HG02840 (cell line): ENCODE data around the gene TPRX1.
"Not testable (repeated sequence)": the region's sequence is repeated elsewhere in the genome, so short reads cannot be mapped to it uniquely, and the experiment has no call there.

Experiments
- ATAC-seq: cut with Tn5 transposase; IDR thresholded peaks from one replicate; pipeline ENCODE4 v1.9.1; 2021; ENCODE audit warnings: mild to moderate bottlenecking, moderate library complexity, moderate number of reproducible peaks; ENCODE audit not compliant: unreplicated experiment, low FRiP score

TPRX1 gene

GRCh38 chr19:47771291-47771690 lies 33.1 kb downstream of the TPRX1 start:
- not testable (repeated sequence) for ATAC-seq

DNA sequence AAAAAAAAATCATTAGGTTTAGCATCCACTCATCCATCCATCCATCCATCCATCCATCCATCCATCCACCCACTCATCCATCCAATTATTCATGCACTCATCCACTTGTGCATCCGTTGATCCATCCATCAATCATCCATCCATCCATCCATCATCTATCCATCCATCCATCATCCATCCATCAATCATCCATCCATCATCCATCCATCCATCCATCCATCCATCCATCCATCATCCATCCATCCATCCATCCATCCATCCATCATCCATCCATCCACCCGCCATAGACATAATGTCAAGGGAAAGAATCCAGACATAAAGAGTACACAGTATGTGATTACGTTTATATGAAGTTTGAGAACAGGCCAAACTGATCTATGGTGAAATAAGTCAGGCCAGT lies 34.8 kb downstream of the TPRX1 start:
- ATAC-seq, result no peak

- ATAC-seq, result no peak
Measured at GRCh38 chr19:47768604-47769003, 35.7 kb downstream of the TPRX1 start.

DNA sequence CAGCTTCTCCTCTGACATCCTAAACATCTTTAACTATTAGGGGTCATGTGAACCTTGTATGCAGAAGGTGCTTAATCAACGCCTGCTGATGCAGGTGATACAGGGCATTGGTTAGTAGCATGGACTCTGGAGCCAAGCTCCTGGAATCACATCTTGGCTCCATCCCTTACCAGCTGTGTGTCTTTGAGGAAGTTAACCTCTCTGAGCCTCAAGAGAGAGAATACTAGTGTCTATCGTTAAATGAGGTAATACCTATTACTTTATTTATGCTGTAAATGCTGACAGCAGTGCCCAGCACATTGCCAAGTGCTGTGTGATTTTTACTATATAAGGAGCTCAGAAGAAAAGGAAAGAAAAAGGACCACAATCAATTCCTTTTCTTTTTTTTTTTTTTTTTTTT lies 37.0 kb downstream of the TPRX1 start:
- ATAC-seq, result no peak

DNA sequence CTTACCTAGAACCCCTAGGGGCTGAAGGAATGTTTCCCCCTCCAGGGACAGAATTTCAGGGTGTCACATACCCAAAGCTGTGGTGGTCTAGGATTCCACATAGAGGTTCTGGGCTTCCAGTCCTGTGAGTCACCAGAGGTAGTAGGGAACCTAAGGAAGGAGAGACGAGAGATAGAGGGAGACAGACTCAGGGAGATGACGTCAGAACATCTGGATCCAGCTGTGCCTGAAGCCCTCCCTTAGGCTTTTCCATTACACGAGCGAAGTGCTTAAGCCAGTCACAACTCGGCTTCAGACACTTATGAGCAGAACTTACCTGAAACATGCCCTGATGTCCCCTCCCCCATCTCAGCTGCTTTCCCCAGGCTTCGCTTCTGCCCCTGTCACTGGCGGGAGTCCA lies 37.7 kb downstream of the TPRX1 start:
- ATAC-seq, result no peak

DNA sequence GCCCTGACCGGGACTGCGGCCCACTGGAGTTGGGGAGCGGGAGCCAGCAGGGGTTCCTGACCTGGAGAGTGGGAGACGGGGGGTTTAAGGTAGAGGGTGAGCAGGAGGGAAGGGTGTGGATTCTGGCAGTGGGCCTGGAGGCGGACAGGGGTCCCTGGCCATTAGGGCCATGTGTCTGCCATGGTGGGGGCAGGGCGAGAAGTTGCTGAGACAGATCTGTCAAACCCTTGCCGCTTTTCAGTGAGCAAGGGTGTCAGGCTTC lies 38.1 kb downstream of the TPRX1 start:
- no peak for ATAC-seq

DNA sequence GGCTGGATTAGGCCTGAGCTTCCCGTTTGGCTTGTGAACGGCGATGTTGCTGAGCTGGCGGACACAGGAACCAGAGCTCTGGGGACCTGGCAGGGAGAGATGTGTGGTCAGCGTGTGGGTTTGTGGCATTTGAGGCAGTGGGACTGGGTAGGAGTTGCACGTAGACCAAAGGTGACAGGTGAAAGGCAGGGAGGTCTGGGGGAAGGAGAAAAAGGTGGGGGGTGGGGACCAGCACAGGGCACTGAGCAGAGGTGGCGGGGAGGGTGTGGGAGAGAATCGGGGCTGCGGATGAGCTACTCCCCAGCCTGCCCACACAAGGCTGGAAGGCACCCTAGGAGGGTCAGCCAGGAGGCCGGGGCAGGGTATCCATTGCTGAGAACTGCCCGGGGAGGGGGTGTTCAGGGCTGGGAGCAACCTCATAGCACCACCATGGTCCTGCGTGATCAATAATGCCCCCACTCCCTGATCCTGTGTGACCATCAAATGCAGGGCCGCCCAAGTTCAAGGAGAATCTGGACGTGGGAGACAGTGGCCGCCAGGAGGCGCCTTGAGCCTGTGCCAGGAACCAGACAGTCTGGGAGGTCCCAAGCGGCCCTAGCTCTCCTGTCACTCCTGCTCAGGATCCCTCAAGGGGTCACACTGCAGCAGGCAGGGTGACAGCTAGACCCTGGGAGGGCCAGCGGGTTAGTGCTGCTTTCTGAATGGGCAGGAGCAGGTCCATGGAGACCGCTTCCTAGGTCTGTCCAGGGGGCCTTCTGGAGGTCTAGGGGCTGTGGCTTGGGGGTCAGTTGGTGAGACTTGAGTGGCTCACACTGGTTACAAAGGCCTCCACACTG lies 38.6 kb downstream of the TPRX1 start:
- ATAC-seq, result no peak

DNA sequence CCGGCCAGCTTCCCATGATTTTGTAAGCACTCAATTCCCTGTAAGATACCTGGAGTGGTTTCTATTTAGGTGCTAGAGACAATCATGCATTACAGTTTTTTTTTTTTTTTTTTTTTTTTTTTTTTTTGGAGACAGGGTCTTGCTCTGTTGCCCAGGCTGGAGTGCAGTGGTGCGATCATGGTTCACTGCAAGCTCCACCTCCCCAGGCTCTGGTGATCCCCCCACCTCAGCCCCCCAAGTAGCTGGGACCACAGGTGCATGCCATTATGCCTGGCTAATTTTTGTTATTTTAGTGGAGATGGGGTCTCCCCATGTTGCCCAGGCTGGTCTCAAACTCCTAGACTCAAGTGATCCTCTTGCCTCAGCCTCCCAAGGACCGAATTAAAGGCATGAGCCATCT lies 39.6 kb downstream of the TPRX1 start:
- ATAC-seq, result not testable (repeated sequence)

DNA sequence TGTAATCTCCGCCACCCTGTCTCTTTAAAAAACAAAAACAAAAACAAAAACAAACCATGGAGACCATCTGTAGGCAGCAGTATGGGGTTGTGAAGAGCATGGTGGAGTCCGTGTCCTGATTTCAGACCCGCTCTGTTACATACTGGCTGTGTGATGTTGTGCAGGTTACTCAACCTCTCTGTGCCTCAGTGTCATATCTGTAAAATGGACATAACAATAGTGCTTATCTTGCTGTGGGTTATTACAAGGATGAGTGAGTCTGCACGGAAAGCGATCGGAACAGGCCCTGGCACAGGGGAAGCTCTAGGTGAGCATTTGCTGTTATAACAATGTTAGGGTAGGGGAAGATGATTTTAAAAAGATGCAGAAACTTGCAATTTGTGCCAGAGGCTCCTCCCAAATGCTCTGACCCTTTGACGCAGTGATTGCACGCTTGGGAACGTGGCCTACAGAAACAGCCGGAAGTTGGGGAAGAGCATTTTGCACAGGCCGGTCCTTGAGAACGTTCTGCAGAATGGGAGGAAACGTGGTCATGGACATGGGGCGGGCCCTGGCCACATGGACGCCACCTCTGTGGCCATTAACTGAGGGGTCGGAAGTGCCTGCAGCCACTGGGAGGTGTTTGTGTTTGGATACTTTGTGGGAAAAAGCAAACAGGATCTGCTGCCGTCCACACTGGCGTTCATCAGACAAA lies 41.6 kb downstream of the TPRX1 start:
- no peak for ATAC-seq

DNA sequence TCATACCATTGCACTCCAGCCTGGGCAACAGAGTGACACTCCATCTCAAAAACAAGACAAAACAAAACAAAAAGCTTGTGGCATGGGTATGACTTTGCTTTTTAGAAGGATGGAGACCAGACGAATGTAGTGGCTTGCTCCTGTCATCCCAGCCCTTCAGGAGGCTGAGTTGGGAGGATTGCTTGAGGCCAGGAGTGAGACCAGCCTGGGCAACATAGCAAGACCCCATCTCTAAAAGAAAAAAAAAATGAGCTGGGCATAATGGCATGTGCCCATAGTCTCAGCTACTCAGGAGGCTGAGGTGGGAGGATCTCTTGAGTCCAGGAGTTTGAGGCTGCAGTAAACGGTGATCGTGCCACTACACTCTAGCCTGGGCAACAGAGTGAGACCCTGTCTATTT lies 42.2 kb downstream of the TPRX1 start:
- ATAC-seq, result no peak

DNA sequence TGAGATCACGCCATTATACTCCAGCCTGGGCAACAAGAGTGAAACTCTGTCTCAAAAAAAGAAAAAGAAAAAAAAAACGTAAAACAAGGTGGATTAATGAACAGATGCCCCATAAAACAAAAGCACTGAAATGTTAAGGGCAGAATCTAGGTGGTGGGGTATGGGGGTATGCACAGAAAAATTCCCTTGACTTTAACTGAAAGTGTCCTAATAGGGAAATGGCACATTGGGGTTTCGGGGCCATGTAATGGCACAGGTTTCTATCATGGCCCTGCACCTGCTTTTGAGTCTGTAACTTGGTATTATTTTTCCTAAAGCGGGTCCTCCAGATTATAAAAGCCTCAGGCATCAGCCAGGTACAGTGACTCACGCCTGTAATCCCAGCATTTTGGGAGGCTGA lies 42.8 kb downstream of the TPRX1 start:
- ATAC-seq, result no peak

DNA sequence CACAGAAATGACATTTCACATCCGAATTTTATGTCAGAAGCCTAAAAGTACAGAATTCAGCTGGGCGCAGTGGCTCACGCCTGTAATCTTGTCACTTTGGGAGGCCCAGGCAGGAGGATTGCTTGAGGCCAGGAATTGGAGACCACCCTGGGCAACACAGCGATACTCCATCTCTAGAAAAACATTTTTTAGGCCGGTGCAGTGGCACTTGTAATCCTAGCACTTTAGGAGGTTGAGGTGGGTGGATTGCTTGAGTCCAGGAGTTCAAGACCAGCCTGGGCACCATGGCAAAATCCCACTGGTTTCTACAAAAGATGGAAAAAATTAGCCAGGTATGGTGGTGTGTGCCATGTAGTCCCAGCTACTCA lies 43.7 kb downstream of the TPRX1 start:
- no peak for ATAC-seq

DNA sequence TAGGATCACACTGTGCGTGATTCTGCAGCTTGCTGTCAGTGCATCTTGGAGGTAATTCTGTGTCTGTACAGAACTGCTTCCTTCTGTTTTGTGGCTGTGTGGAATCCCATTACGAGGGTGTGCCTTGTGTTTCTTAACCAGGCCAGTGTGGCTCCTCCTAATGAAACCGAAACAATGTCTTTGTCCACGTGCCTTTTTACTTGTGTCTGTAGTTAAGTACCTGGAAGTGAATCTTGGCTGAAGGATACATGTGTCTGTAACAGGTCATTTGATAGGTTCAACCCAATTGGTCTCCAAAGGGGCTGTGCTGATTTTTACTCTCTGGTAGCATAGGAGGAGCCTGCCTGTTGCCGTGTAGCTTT lies 45.9 kb downstream of the TPRX1 start:
- ATAC-seq, result no peak

DNA sequence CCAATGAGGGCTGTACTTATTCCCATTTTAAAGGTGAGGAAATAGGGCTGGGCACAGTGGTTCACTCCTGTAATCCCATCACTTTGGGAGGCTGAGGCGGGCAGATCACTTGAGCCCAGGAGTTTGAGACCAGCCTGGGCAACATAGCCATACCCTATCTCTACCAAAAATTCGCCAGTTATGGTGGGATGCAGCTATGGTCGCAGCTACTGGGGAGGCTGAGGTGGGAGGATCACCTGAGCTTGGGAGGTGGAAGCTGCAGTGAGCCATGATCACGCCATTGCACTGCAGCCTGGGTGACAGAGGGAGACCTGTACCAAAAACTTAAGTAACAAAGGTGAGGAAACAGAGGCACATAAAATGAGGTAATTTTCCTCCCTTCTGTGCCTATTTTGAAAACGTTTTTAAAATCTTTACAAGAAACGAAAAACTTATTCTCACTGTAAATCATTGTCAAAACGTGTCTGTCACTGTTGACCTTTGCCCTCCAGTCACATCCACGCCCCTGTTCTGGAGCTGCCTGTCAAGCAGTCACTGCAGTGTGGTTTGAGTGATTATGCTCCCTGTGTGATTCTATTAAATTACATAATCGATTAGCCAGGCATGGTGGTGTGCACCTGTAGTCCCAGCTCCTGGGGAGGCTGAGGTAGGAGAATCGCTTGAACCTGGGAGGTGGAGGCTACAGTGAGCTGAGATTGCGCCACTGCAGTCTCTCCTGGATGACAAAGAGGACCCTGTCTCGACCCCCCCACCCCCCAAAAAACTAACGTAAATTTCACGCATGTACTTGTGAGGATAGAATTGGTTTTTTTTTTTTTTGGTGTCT lies 46.5 kb downstream of the TPRX1 start:
- ATAC-seq, result no peak

DNA sequence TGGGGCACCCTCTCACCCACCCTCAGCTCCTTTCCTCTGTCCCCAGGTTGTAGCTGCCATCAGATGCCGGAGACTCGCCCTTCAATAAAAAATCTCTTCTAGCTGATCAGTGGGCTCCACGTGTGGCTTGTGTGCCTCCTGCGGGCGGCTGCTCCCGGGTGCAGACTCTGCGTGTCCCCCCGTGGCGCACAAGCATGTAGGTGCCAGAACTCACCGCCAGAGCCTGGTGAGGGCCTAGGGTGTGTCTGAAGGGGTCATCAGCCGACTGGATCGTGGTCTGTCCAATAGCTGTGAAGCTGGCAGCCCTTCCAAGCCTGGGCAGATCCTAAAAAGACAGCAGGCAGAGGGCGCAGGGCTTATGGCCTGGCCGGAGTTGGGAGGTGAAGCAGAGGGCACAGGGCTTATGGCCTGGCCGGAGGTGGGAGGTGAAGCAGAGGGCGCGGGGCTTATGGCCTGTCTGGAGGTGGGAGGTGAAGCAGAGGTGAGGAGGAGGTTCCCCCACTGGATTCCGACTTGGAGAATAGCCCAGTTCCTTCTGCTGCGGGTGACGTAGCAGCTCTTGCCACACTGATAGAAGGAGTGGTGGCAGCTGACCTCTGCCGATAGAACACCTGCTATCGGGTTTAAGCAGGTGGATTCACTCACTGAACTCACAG lies 47.3 kb downstream of the TPRX1 start:
- ATAC-seq, result no peak

DNA sequence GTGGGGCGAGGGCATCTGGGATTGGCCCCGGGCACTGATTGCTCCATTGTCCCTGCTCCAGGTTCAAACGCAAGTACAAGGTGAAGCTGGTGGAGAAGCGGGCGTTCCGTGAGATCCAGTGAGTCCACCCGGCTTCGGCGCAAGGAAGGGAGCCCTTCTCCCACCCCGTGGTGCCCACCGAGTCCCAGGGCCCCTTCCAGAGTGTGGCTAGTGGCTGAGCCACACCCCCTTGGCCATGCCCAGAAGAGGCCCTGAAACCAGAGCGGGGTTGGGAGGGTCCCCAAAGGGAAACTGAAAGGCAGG lies 47.8 kb downstream of the TPRX1 start:
- ATAC-seq, result no peak

DNA sequence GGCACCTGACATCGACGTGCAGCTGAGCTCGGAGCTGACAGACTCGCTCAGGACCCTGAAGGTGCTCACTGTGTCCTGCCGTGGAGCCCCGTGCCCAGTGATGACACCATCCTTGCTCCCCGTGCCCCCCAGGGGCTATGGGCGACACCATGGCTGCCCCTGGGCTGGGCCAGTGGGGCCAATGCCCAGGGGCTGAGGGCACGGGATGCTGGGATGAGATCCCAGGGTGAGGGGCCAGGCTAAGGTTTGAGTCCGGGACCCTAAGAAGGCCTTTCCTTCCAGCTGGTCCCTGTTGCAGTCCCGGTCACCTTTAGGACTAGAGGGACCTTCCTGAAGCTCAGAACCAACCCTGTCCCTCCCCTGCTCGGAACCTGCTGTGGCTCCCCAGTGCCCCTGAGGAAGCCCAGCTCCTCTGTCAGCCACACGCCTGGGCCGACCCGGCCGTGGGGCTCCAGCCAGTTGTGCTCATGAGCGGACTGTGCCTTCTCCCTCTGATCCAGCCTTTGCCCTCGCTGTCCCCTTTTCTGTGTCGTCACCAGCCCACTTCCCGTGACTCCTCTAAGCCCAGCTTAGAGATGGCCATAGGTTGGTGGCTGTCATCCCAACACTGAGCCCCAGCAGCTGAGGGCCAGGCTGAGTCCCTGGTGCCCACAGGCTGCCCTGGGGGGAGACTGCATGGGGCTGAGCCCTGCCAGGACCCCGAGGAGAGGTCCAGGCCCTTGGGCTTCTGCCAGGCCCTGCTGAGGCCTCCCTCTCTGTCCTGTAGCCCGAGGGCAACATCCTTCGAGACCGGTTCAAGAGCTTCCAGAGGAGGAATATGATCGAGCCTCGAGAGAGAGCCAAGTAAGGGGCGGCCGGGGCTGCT lies 48.4 kb downstream of the TPRX1 start:
- ATAC-seq, result no peak

GRCh38 chr19:47755065-47755761 lies 49.1 kb downstream of the TPRX1 start:
- no peak for ATAC-seq

DNA sequence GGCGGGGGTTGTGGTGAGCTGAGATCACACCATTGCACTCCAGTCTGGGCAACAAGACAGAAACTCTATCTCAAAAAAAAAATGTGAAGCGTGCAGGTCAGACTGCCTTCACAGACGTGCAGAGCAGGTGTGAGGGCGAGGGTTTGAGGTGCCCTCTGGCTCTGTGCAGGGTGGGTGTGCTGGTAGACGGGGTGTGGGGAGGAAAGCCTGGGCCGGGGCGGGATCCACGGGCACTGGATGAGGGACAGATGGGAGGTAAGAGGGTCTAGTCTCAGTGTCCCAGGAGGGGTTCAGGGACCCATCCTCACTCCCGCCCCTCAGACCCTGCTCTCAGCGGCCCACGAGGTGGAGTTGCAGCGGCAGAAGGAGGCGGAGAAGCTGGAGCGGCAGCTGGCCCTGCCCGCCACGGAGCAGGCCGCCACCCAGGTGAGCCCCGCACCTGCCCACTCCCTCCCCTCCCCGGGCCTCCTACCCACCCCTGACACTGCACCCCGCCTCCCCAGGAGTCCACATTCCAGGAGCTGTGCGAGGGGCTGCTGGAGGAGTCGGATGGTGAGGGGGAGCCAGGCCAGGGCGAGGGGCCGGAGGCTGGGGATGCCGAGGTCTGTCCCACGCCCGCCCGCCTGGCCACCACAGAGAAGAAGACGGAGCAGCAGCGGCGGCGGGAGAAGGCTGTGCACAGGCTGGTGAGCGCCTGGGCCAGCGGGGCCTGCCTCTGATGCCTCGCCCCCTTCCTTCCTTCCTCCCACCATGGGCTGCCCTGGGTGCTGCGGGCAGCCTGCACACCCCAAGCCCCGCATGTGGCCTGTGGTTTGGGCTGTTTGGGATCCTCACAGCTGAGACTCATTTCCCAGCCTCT lies 49.9 kb downstream of the TPRX1 start:
- ATAC-seq, result no peak
